GM23338 (cell line): ENCODE results near the gene CYB5A. TPM values are rescaled to one million over a fixed set of nuclear protein-coding genes. Genes with fewer than 3 reads are reported as not detected.

Source experiments
- ATAC-seq: fragments of 200-7000 bp; cut with Tn5 transposase; 3 replicates; pipeline ENCODE4 v1.9.1; 2020
- DNase-seq: peaks from one replicate; pipeline ENCODE4 v3.0.0-alpha.2; 2015; ENCODE audit warnings: low spot score
- H2AFZ ChIP-seq: fragments of 200-600 bp; sonication (generic); 2 replicates; pipeline ENCODE4 v1.8.0; 2016; ENCODE audit warnings: antibody characterized with exemption, mild to moderate bottlenecking, moderate library complexity
- H3F3A ChIP-seq: fragments of 200-600 bp; sonication (generic); replicated peaks from 2 replicates; pipeline ENCODE4 v1.8.0; 2017; ENCODE audit warnings: antibody characterized with exemption, mixed run types, low read depth
- H3K27ac ChIP-seq: fragments of 200-600 bp; sonication (generic); 2 replicates; pipeline ENCODE4 v1.6.1; 2016; ENCODE audit warnings: low read depth
- H3K27me3 ChIP-seq: fragments of 200-600 bp; sonication (generic); 2 replicates; pipeline ENCODE4 v1.8.0; 2016; ENCODE audit warnings: mild to moderate bottlenecking, mixed run types, moderate library complexity; ENCODE audit not compliant: insufficient read depth
- H3K36me3 ChIP-seq: fragments of 200-600 bp; sonication (generic); 2 replicates; pipeline ENCODE4 v1.8.0; 2016; ENCODE audit warnings: mild to moderate bottlenecking; ENCODE audit not compliant: insufficient read depth
- H3K4me1 ChIP-seq: fragments of 200-600 bp; sonication (generic); 2 replicates; pipeline ENCODE4 v1.8.0; 2016; ENCODE audit warnings: mild to moderate bottlenecking, moderate library complexity; ENCODE audit not compliant: insufficient read depth
- H3K4me2 ChIP-seq: fragments of 200-600 bp; sonication (generic); 2 replicates; pipeline ENCODE4 v1.7.1; 2017; ENCODE audit warnings: mixed run types
- H3K4me3 ChIP-seq: fragments of 200-600 bp; sonication (generic); 2 replicates; pipeline ENCODE4 v1.6.1; 2016; ENCODE audit warnings: mixed run types
- H3K79me2 ChIP-seq: fragments of 200-600 bp; sonication (generic); replicated peaks from 2 replicates; pipeline ENCODE4 v1.8.0; 2017; ENCODE audit warnings: mild to moderate bottlenecking; ENCODE audit not compliant: insufficient read depth
- H3K9me2 ChIP-seq: fragments of 200-600 bp; sonication (generic); 2 replicates; pipeline ENCODE4 v1.8.0; 2017; ENCODE audit not compliant: insufficient read depth
- H4K20me1 ChIP-seq: fragments of 200-600 bp; sonication (generic); replicated peaks from 2 replicates; pipeline ENCODE4 v1.8.0; 2017; ENCODE audit warnings: mild to moderate bottlenecking; ENCODE audit not compliant: insufficient read depth
- H3K27ac Mint-ChIP-seq: 2 replicates; pipeline ENCODE4 v1.8.0; 2020; ENCODE audit warnings: inconsistent platforms, mild to moderate bottlenecking, moderate library complexity, mixed read lengths
- H3K27me3 Mint-ChIP-seq: 3 replicates; pipeline ENCODE4 v1.8.0; 2022; ENCODE audit warnings: low read depth, mild to moderate bottlenecking, moderate library complexity, mixed read lengths, inconsistent platforms; ENCODE audit not compliant: insufficient read depth, poor library complexity
- H3K36me3 Mint-ChIP-seq: 3 replicates; pipeline ENCODE4 v1.8.0; 2021; ENCODE audit warnings: low read depth, mild to moderate bottlenecking, inconsistent platforms, moderate library complexity, mixed read lengths
- H3K4me1 Mint-ChIP-seq: 3 replicates; pipeline ENCODE4 v1.8.0; 2020; ENCODE audit warnings: mild to moderate bottlenecking, inconsistent platforms, mixed read lengths
- H3K4me3 Mint-ChIP-seq: 3 replicates; pipeline ENCODE4 v1.8.0; 2021; ENCODE audit warnings: moderate library complexity, mild to moderate bottlenecking, inconsistent platforms, mixed read lengths
- H3K9me3 Mint-ChIP-seq: 3 replicates; pipeline ENCODE4 v1.8.0; 2020; ENCODE audit warnings: moderate library complexity, mild to moderate bottlenecking, inconsistent platforms, mixed read lengths
- CREB1 ChIP-seq: fragments of 250-450 bp; sonication (Bioruptor Pico); IDR thresholded peaks from 2 replicates; pipeline ENCODE4 v1.5.0; 2020; ENCODE audit warnings: low read depth, mild to moderate bottlenecking, moderate library complexity
- EZH2 ChIP-seq: fragments of 200-600 bp; sonication (generic); IDR thresholded peaks from one replicate; pipeline ENCODE4 v1.8.0; 2017; ENCODE audit warnings: antibody characterized with exemption, mild to moderate bottlenecking, low read depth; ENCODE audit not compliant: unreplicated experiment
- EZH2phosphoT487 ChIP-seq: fragments of 200-600 bp; sonication (generic); IDR thresholded peaks from one replicate; pipeline ENCODE4 v1.8.1; 2018; ENCODE audit warnings: antibody characterized with exemption; ENCODE audit not compliant: unreplicated experiment
- JUNB ChIP-seq: IDR thresholded peaks from one replicate; pipeline ENCODE4 v1.6.1; 2016; ENCODE audit warnings: antibody characterized with exemption; ENCODE audit not compliant: unreplicated experiment
- NANOG ChIP-seq: IDR thresholded peaks from 2 replicates; pipeline ENCODE4 v1.6.1; 2016; ENCODE audit warnings: antibody characterized with exemption, borderline replicate concordance
- POLR2AphosphoS5 ChIP-seq: IDR thresholded peaks from 2 replicates; pipeline ENCODE4 v1.6.1; 2016; ENCODE audit warnings: antibody characterized with exemption, low read depth
- STAT1 ChIP-seq: IDR thresholded peaks from one replicate; pipeline ENCODE4 v1.6.1; 2016; ENCODE audit warnings: antibody characterized with exemption; ENCODE audit not compliant: unreplicated experiment
- ZNF114 ChIP-seq: fragments of 250-450 bp; sonication (Bioruptor Pico); IDR thresholded peaks from 2 replicates; pipeline ENCODE4 v1.5.0; 2020; ENCODE audit warnings: mild to moderate bottlenecking, moderate library complexity
- ZNF331 ChIP-seq: fragments of 250-450 bp; sonication (Bioruptor Pico); IDR thresholded peaks from 2 replicates; pipeline ENCODE4 v1.5.0; 2020; ENCODE audit warnings: low read depth, mild to moderate bottlenecking, moderate library complexity
- polyA plus RNA-seq: library from polyadenylated mRNA; unstranded; fragments of >200 nt; fragmentation: Nextera tagmentation; extraction: Ambion mirVana; gene quantifications from 2 replicates; pipeline ENCODE4 v1.2.1, GENCODE V29; 2016
- total RNA-seq: library from RNA; depleted of rRNA; stranded (reverse); fragments of >200 nt; shearing (Covaris generic); gene quantifications from 2 replicates; pipeline ENCODE4 v1.2.3, GENCODE V29; 2014
- TF ChIP-seq, protein P1 (sequence below): fragments of 250-450 bp; sonication (Bioruptor Pico); IDR thresholded peaks from 2 replicates; pipeline ENCODE4 v1.5.0; 2020; ENCODE audit warnings: mild to moderate bottlenecking, moderate library complexity
- TF ChIP-seq, protein P2 (sequence below): IDR thresholded peaks from one replicate; pipeline ENCODE4 v1.6.1; 2018; ENCODE audit warnings: antibody characterized with exemption; ENCODE audit not compliant: unreplicated experiment
- TF ChIP-seq, protein P3 (sequence below), 2 experiments: fragments of 200-600 bp in 1 of 2; sonication (generic) in 1 of 2; conservative IDR thresholded peaks; 2 replicates each; pipeline versions ENCODE4 v1.5.1 to v1.6.1; 2016 to 2017; ENCODE audit warnings: antibody characterized with exemption in 2 of 2, low read depth in 2 of 2, mild to moderate bottlenecking in 2 of 2, moderate library complexity in 1 of 2
- TF ChIP-seq, protein P4 (sequence below): IDR thresholded peaks from 2 replicates; pipeline ENCODE4 v1.6.1; 2016; ENCODE audit warnings: antibody characterized with exemption

The CYB5A gene
- total and polyA plus RNA-seq, 2 experiments from 2014 or later = 136 to 283 TPM

DNA sequence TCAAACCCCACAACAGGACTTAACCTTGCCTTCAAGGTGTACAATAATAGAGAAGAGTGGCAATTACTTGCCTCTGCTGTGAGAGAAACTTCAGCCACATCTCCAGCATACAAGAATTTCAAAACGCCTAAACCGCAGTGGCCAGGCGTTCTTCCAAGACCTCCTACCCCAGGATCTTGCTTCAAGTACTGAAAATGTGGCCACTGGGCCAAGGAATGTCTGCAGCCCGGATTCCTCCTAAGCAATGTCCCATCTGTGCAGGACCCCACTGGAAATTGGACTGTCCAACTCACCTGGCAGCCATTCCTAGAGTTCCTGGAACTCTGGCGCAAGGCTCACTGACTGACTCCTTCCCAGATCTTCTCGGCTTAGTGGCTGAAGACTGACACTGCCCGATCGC, 2.8 kb upstream of the CYB5A start:
- H4K20me1 ChIP-seq = no peaks in the 10 kb centered on the region
- no peak overlapping the region for H3K4me3 Mint-ChIP-seq
- peaks cover 8% of the 10 kb centered on the region; the same call in 1 of the 2 replicates for H3K9me2 ChIP-seq
- DNase-seq (no peak), ATAC-seq (no peak)
- H3K27ac Mint-ChIP-seq = no peak overlapping the region
- TF ChIP-seq CREB1 (CRISPR knock-in tag) (no peak), NANOG (no peak), EZH2 (no peak), ZNF331 (CRISPR knock-in tag) (no peak), ZNF114 (CRISPR knock-in tag) (no peak), EZH2phosphoT487 (no peak), JUNB (no peak), STAT1 (no peak), POLR2AphosphoS5 (no peak)
- TF ChIP-seq, protein P1, sequence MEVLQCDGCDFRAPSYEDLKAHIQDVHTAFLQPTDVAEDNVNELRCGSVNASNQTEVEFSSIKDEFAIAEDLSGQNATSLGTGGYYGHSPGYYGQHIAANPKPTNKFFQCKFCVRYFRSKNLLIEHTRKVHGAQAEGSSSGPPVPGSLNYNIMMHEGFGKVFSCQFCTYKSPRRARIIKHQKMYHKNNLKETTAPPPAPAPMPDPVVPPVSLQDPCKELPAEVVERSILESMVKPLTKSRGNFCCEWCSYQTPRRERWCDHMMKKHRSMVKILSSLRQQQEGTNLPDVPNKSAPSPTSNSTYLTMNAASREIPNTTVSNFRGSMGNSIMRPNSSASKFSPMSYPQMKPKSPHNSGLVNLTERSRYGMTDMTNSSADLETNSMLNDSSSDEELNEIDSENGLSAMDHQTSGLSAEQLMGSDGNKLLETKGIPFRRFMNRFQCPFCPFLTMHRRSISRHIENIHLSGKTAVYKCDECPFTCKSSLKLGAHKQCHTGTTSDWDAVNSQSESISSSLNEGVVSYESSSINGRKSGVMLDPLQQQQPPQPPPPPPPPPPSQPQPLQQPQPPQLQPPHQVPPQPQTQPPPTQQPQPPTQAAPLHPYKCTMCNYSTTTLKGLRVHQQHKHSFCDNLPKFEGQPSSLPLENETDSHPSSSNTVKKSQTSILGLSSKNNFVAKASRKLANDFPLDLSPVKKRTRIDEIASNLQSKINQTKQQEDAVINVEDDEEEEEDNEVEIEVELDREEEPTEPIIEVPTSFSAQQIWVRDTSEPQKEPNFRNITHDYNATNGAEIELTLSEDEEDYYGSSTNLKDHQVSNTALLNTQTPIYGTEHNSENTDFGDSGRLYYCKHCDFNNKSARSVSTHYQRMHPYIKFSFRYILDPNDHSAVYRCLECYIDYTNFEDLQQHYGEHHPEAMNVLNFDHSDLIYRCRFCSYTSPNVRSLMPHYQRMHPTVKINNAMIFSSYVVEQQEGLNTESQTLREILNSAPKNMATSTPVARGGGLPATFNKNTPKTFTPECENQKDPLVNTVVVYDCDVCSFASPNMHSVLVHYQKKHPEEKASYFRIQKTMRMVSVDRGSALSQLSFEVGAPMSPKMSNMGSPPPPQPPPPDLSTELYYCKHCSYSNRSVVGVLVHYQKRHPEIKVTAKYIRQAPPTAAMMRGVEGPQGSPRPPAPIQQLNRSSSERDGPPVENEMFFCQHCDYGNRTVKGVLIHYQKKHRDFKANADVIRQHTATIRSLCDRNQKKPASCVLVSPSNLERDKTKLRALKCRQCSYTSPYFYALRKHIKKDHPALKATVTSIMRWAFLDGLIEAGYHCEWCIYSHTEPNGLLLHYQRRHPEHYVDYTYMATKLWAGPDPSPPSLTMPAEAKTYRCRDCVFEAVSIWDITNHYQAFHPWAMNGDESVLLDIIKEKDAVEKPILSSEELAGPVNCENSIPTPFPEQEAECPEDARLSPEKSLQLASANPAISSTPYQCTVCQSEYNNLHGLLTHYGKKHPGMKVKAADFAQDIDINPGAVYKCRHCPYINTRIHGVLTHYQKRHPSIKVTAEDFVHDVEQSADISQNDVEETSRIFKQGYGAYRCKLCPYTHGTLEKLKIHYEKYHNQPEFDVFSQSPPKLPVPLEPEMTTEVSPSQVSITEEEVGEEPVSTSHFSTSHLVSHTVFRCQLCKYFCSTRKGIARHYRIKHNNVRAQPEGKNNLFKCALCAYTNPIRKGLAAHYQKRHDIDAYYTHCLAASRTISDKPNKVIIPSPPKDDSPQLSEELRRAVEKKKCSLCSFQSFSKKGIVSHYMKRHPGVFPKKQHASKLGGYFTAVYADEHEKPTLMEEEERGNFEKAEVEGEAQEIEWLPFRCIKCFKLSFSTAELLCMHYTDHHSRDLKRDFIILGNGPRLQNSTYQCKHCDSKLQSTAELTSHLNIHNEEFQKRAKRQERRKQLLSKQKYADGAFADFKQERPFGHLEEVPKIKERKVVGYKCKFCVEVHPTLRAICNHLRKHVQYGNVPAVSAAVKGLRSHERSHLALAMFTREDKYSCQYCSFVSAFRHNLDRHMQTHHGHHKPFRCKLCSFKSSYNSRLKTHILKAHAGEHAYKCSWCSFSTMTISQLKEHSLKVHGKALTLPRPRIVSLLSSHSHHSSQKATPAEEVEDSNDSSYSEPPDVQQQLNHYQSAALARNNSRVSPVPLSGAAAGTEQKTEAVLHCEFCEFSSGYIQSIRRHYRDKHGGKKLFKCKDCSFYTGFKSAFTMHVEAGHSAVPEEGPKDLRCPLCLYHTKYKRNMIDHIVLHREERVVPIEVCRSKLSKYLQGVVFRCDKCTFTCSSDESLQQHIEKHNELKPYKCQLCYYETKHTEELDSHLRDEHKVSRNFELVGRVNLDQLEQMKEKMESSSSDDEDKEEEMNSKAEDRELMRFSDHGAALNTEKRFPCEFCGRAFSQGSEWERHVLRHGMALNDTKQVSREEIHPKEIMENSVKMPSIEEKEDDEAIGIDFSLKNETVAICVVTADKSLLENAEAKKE (CRISPR knock-in tag) = no peak
- TF ChIP-seq, protein P2, sequence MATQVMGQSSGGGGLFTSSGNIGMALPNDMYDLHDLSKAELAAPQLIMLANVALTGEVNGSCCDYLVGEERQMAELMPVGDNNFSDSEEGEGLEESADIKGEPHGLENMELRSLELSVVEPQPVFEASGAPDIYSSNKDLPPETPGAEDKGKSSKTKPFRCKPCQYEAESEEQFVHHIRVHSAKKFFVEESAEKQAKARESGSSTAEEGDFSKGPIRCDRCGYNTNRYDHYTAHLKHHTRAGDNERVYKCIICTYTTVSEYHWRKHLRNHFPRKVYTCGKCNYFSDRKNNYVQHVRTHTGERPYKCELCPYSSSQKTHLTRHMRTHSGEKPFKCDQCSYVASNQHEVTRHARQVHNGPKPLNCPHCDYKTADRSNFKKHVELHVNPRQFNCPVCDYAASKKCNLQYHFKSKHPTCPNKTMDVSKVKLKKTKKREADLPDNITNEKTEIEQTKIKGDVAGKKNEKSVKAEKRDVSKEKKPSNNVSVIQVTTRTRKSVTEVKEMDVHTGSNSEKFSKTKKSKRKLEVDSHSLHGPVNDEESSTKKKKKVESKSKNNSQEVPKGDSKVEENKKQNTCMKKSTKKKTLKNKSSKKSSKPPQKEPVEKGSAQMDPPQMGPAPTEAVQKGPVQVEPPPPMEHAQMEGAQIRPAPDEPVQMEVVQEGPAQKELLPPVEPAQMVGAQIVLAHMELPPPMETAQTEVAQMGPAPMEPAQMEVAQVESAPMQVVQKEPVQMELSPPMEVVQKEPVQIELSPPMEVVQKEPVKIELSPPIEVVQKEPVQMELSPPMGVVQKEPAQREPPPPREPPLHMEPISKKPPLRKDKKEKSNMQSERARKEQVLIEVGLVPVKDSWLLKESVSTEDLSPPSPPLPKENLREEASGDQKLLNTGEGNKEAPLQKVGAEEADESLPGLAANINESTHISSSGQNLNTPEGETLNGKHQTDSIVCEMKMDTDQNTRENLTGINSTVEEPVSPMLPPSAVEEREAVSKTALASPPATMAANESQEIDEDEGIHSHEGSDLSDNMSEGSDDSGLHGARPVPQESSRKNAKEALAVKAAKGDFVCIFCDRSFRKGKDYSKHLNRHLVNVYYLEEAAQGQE = no peak
- TF ChIP-seq, protein P3, sequence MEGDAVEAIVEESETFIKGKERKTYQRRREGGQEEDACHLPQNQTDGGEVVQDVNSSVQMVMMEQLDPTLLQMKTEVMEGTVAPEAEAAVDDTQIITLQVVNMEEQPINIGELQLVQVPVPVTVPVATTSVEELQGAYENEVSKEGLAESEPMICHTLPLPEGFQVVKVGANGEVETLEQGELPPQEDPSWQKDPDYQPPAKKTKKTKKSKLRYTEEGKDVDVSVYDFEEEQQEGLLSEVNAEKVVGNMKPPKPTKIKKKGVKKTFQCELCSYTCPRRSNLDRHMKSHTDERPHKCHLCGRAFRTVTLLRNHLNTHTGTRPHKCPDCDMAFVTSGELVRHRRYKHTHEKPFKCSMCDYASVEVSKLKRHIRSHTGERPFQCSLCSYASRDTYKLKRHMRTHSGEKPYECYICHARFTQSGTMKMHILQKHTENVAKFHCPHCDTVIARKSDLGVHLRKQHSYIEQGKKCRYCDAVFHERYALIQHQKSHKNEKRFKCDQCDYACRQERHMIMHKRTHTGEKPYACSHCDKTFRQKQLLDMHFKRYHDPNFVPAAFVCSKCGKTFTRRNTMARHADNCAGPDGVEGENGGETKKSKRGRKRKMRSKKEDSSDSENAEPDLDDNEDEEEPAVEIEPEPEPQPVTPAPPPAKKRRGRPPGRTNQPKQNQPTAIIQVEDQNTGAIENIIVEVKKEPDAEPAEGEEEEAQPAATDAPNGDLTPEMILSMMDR (conservative IDR thresholded peaks at IDR 0.05; ENCODE audit: low read depth in 2 of 2) = no peak
- TF ChIP-seq, protein P4, sequence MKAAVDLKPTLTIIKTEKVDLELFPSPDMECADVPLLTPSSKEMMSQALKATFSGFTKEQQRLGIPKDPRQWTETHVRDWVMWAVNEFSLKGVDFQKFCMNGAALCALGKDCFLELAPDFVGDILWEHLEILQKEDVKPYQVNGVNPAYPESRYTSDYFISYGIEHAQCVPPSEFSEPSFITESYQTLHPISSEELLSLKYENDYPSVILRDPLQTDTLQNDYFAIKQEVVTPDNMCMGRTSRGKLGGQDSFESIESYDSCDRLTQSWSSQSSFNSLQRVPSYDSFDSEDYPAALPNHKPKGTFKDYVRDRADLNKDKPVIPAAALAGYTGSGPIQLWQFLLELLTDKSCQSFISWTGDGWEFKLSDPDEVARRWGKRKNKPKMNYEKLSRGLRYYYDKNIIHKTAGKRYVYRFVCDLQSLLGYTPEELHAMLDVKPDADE = no peak
- H2AFZ ChIP-seq = no peak overlapping the region
- peaks cover 7% of the 10 kb centered on the region; the same call in 2 of the 3 replicates for H3K9me3 Mint-ChIP-seq
- peaks cover 12% of the 10 kb centered on the region; the same call in 2 of the 3 replicates for H3K36me3 Mint-ChIP-seq
- peaks cover 5% of the 10 kb centered on the region; the same call in 1 of the 2 replicates for H3K36me3 ChIP-seq
- H3K79me2 ChIP-seq = peaks cover 15% of the 10 kb centered on the region
- H3K4me1 Mint-ChIP-seq = peaks cover 16% of the 10 kb centered on the region
- H3K4me2 ChIP-seq = no peak overlapping the region
- peaks cover 3% of the 10 kb centered on the region; the same call in 1 of the 2 replicates for H3K4me1 ChIP-seq
- H3K27me3 ChIP-seq = no peaks in the 10 kb centered on the region
- H3K27ac ChIP-seq = no peak overlapping the region
- 0 out of 2 replicates have a peak, but pooled peaks cover 3% of the 10 kb centered on the region for H3F3A ChIP-seq
- no peak overlapping the region for H3K4me3 ChIP-seq
- H3K27me3 Mint-ChIP-seq = peaks cover 2% of the 10 kb centered on the region
